ENCODE data around the gene SYTL1. TPM values are rescaled to one million over a fixed set of nuclear protein-coding genes. Genes with fewer than 3 reads are reported as not detected.

The SYTL1 gene
- total RNA-seq, 2 experiments from 2014 or later: 83.5 to 106 TPM

DNA sequence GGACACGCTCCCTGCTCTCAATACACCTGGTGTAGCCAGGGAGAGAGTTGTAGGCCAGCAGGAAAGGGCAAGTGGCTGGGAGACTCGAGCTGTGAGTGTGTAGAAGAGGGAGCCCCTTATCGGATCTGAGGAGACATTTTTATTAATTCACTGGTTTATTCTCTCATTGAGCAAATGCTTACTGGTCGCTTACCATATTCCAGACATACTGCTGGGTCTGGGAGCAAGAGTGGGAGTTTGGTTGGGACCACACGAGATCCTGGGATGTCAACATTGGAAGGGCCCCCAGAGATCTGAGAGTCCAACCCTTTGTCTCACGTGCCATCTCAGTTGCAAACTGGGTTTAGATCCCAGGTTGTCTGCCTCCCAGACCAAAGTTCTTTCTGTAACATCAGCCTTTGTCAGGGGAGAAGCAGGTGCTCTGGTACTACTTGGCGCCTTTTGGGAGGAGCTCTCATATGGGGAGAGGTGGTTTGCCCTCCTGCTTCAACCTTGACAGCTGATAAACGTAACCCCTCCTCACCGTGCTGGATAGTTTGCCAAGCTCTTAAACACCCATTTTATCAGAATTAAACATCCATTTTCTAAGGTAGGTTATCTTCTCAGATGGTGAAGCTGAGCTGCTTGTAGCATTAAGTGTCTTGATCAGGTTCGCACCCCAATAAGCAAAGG lies 19.1 kb upstream of the SYTL1 start:
- ChIA-PET POLR2A (interaction anchor here (0.9 to 1.0 kb wide), 2 partner anchors 10 to 281 kb away, joined by 4 to 6 read pairs; partner anchors contain the start of gene AHDC1), CTCF (interaction anchor here (0.9 to 2.0 kb wide), 7 partner anchors 10 to 278 kb away, joined by 3 to 21 read pairs (median 5); partner anchors contain the start of gene SYTL1)
- peak overlapping the region; percentile 97 for H3K4me3 Mint-ChIP-seq
- H3K4me1 Mint-ChIP-seq: peaks cover 47% of the 10 kb centered on the region
- H3K36me3 Mint-ChIP-seq (ENCODE audit: low read depth): peaks cover 32% of the 10 kb centered on the region
- no peaks in the 10 kb centered on the region for H3K9me3 Mint-ChIP-seq
- peak overlapping the region; percentile 92 for H3K27ac Mint-ChIP-seq
- DNase-seq: peak; percentile 18
- peaks cover 3% of the 10 kb centered on the region for H3K27me3 Mint-ChIP-seq

- Mint-ChIP-seq H3K36me3 (ENCODE audit: low read depth) (peaks cover 35% of the 10 kb centered on the region), H3K27ac (no peak overlapping the region), H3K9me3 (no peaks in the 10 kb centered on the region), H3K27me3 (no peaks in the 10 kb centered on the region), H3K4me1 (peaks cover 53% of the 10 kb centered on the region), H3K4me3 (no peak overlapping the region)
- CTCF ChIA-PET: interaction anchor here (1.4 to 3.0 kb wide), 5 partner anchors 18 to 42 kb away, joined by 3 to 15 read pairs (median 4); partner anchors contain the start of gene MAP3K6
- DNase-seq: no peak
- POLR2A ChIA-PET: no interaction called here
Observed at GRCh38 chr1:27325286-27325685, 16.5 kb upstream of the SYTL1 start.

DNA sequence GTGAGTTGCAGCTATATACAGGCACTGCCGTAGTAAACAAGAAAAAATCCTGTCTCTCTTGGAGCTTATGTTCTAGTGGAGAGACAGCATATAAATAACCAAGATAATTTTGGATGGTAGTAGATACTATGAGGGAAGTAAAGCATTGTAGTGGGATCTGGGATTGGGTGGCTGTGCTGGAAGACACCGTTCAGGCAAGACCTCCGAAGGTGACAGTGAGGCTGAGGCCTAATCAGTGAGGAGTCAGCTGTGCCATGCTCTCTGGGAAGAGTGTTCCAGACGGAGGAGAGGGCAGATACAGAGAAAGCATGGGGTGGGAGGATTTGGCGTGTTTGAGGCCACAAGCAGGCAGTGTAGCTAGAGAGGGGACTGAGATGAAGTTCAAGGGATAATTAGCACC lies 13.9 kb upstream of the SYTL1 start:
- no peak for DNase-seq
- POLR2A ChIA-PET: no interaction called here
- peaks cover 37% of the 10 kb centered on the region for H3K36me3 Mint-ChIP-seq (ENCODE audit: low read depth)
- peaks cover 57% of the 10 kb centered on the region for H3K4me1 Mint-ChIP-seq
- H3K4me3 Mint-ChIP-seq: no peak overlapping the region
- H3K9me3 Mint-ChIP-seq: no peaks in the 10 kb centered on the region
- H3K27ac Mint-ChIP-seq: no peak overlapping the region
- CTCF ChIA-PET: interaction anchor here (0.5 to 3.0 kb wide), 4 partner anchors 13 to 39 kb away, joined by 3 to 15 read pairs (median 6); partner anchors contain the start of gene MAP3K6
- H3K27me3 Mint-ChIP-seq: no peaks in the 10 kb centered on the region

GRCh38 chr1:27330786-27331185 lies 11.0 kb upstream of the SYTL1 start:
- Mint-ChIP-seq H3K9me3 (no peaks in the 10 kb centered on the region), H3K36me3 (ENCODE audit: low read depth) (peaks cover 40% of the 10 kb centered on the region), H3K27ac (no peak overlapping the region), H3K4me1 (peaks cover 37% of the 10 kb centered on the region), H3K4me3 (no peak overlapping the region), H3K27me3 (no peaks in the 10 kb centered on the region)
- no peak for DNase-seq
- CTCF ChIA-PET: no interaction called here
- POLR2A ChIA-PET: no interaction called here

- Mint-ChIP-seq H3K9me3 (no peaks in the 10 kb centered on the region), H3K27me3 (no peaks in the 10 kb centered on the region), H3K36me3 (ENCODE audit: low read depth) (peaks cover 42% of the 10 kb centered on the region), H3K27ac (peak overlapping the region; percentile 57), H3K4me1 (peaks cover 32% of the 10 kb centered on the region), H3K4me3 (no peak overlapping the region)
- POLR2A ChIA-PET: no interaction called here
- CTCF ChIA-PET: interaction anchor here (2.1 to 3.4 kb wide), 4 partner anchors 8 to 35 kb away, joined by 12 to 29 read pairs (median 22); partner anchors contain the start of genes MAP3K6 and SYTL1
- DNase-seq: no peak
Observed at GRCh38 chr1:27331426-27331825, 10.4 kb upstream of the SYTL1 start.

GRCh38 chr1:27331922-27332321 lies 9.9 kb upstream of the SYTL1 start:
- no peaks in the 10 kb centered on the region for H3K9me3 Mint-ChIP-seq
- CTCF ChIA-PET: interaction anchor here (0.7 to 3.4 kb wide), 14 partner anchors 9 to 331 kb away, joined by 3 to 29 read pairs (median 6); partner anchors contain the start of genes MAP3K6 and SYTL1

GRCh38 chr1:27332536-27333281 lies 9.1 kb upstream of the SYTL1 start:
- Mint-ChIP-seq H3K27ac (peak overlapping the region; percentile 60), H3K9me3 (no peaks in the 10 kb centered on the region), H3K36me3 (ENCODE audit: low read depth) (peaks cover 40% of the 10 kb centered on the region), H3K4me1 (peaks cover 26% of the 10 kb centered on the region), H3K27me3 (no peaks in the 10 kb centered on the region), H3K4me3 (no peak overlapping the region)
- POLR2A ChIA-PET: interaction anchor here (0.6 to 1.2 kb wide), 2 partner anchors 10 to 37 kb away, joined by 3 to 6 read pairs; no protein-coding TSS in a partner anchor
- DNase-seq: peak; percentile 60
- CTCF ChIA-PET: interaction anchor here (0.6 to 3.4 kb wide), 23 partner anchors 9 to 330 kb away, joined by 3 to 29 read pairs (median 5); partner anchors contain the start of genes MAP3K6 and SYTL1

More at GRCh38 chr1:27331922-27332321, 9.9 kb upstream of the SYTL1 start:
- POLR2A ChIA-PET: no interaction called here
- Mint-ChIP-seq H3K27ac (peak overlapping the region; percentile 60), H3K4me1 (peaks cover 30% of the 10 kb centered on the region), H3K4me3 (no peak overlapping the region), H3K27me3 (no peaks in the 10 kb centered on the region), H3K36me3 (ENCODE audit: low read depth) (peaks cover 43% of the 10 kb centered on the region)
- DNase-seq: no peak

GRCh38 chr1:27333717-27334279 lies 8.0 kb upstream of the SYTL1 start:
- ChIA-PET CTCF (interaction anchor here (0.8 to 3.4 kb wide), 12 partner anchors 8 to 266 kb away, joined by 3 to 29 read pairs (median 7); partner anchors contain the start of genes MAP3K6 and SYTL1), POLR2A (no interaction called here)
- Mint-ChIP-seq H3K4me3 (no peak overlapping the region), H3K4me1 (peaks cover 19% of the 10 kb centered on the region), H3K27me3 (no peaks in the 10 kb centered on the region), H3K27ac (no peak overlapping the region), H3K36me3 (ENCODE audit: low read depth) (peaks cover 36% of the 10 kb centered on the region), H3K9me3 (no peaks in the 10 kb centered on the region)
- no peak for DNase-seq

GRCh38 chr1:27335506-27336422 lies 6.1 kb upstream of the SYTL1 start:
- H3K27me3 Mint-ChIP-seq: no peaks in the 10 kb centered on the region
- no peaks in the 10 kb centered on the region for H3K9me3 Mint-ChIP-seq
- ChIA-PET CTCF (interaction anchor here (1.1 to 1.9 kb wide), 6 partner anchors 21 to 60 kb away, joined by 3 to 8 read pairs (median 4); partner anchors contain the start of gene MAP3K6), POLR2A (no interaction called here)
- no peak overlapping the region for H3K4me3 Mint-ChIP-seq
- peaks cover 33% of the 10 kb centered on the region for H3K4me1 Mint-ChIP-seq
- peaks cover 36% of the 10 kb centered on the region for H3K36me3 Mint-ChIP-seq (ENCODE audit: low read depth)
- DNase-seq: no peak
- no peak overlapping the region for H3K27ac Mint-ChIP-seq

GRCh38 chr1:27336756-27337155 lies 5.1 kb upstream of the SYTL1 start:
- Mint-ChIP-seq H3K4me1 (peaks cover 38% of the 10 kb centered on the region), H3K27me3 (no peaks in the 10 kb centered on the region), H3K4me3 (no peak overlapping the region), H3K27ac (no peak overlapping the region), H3K36me3 (ENCODE audit: low read depth) (peaks cover 33% of the 10 kb centered on the region), H3K9me3 (no peaks in the 10 kb centered on the region)
- no peak for DNase-seq
- POLR2A ChIA-PET: no interaction called here
- CTCF ChIA-PET: interaction anchor here (1.1 to 1.7 kb wide), 6 partner anchors 12 to 59 kb away, joined by 3 to 4 read pairs (median 4); partner anchors contain the start of gene MAP3K6

DNA sequence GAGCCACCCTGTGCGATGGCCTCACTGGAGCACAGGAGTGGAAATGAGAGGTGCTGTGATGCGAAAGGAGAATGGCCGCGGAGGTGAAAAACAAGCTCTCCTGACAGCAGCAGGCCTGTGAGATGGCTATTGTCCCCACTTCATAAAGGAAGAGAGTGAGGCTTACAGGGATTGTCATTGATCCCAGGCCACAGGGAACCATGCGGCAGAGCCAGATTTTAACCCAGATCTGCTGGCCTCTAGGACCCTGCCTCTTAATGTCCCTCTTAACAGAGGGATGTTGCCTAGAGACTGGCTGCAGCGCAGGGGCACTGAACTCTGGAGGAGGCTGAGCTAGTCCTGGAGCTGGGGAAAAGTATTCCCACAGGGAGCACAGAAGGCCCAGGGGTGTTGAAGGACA lies 3.1 kb upstream of the SYTL1 start:
- Mint-ChIP-seq H3K9me3 (no peaks in the 10 kb centered on the region), H3K27me3 (no peaks in the 10 kb centered on the region), H3K27ac (peak overlapping the region; percentile 73), H3K4me3 (no peak overlapping the region), H3K36me3 (ENCODE audit: low read depth) (peaks cover 25% of the 10 kb centered on the region), H3K4me1 (peaks cover 29% of the 10 kb centered on the region)
- DNase-seq: no peak
- ChIA-PET CTCF (interaction anchor here (1.2 to 9.0 kb wide), 3 partner anchors 14 to 18 kb away, joined by 3 to 68 read pairs (median 3); no protein-coding TSS in a partner anchor), POLR2A (no interaction called here)
